ENCODE data around the gene EXOC4. TPM values are rescaled to one million over a fixed set of nuclear protein-coding genes. Genes with fewer than 3 reads are reported as not detected.

EXOC4 gene
- total and polyA plus RNA-seq, 2 of the 8 experiments (the other 6 are each of a cell fraction or from before 2014, with no cell fraction given): 27.0 to 67.3 TPM

DNA sequence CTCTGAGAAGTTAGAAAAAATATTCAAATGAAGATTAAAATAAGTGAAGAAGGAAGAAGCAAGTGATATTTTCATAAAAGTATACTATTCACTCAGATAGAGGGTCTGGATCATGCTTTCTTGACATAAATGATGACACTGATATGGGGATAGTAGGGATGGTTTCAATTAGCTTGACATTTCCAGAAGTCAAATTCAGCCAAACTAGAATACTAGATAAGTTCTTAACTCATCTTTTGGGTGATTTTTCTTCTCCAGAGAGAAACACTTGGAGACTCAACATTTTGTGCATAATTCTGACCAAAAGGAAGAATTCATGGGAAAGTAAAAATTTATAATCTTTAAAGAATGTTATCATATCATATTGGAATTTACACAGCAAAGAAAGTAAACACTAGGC lies 722.3 kb downstream of the EXOC4 start (continued):
- no peak for TF ChIP-seq ASH2L (IDR thresholded peaks at IDR 0.05; ENCODE audit: low read length)
- no peak for TF ChIP-seq NRF1 (IDR thresholded peaks at IDR 0.05; ENCODE audit: low read depth, low read length)
- no peak for TF ChIP-seq YY1 (IDR thresholded peaks at IDR 0.05; ENCODE audit: low read depth, low read length)
- TF ChIP-seq CHD1 (IDR thresholded peaks at IDR 0.05; ENCODE audit: low read depth, low read length): no peak
